Measurements from ENCODE around the gene HCK.

DNA sequence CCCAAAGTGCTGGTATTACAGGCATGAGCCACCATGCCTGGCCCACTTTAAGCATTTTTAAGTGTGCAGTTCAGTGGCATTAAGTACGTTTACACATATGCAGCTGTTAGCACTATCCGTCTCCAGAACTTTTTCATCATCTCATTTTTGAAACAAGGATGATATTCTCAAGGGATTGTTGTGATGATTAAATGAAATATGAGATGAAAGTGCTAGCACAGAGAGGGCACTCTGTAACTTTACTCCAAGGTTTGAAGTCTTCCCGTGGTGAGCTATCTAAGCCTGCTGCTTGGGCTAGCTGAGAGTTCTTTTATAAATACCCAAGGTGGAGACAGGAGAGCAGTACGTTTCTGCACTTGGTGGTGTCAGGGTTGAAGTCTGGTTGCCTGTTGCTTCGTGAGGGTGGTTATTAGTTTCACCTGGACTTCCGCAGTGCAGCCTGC, 64.1 kb downstream of the HCK start:
- TF ChIP-seq, protein P1, sequence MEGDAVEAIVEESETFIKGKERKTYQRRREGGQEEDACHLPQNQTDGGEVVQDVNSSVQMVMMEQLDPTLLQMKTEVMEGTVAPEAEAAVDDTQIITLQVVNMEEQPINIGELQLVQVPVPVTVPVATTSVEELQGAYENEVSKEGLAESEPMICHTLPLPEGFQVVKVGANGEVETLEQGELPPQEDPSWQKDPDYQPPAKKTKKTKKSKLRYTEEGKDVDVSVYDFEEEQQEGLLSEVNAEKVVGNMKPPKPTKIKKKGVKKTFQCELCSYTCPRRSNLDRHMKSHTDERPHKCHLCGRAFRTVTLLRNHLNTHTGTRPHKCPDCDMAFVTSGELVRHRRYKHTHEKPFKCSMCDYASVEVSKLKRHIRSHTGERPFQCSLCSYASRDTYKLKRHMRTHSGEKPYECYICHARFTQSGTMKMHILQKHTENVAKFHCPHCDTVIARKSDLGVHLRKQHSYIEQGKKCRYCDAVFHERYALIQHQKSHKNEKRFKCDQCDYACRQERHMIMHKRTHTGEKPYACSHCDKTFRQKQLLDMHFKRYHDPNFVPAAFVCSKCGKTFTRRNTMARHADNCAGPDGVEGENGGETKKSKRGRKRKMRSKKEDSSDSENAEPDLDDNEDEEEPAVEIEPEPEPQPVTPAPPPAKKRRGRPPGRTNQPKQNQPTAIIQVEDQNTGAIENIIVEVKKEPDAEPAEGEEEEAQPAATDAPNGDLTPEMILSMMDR (IDR thresholded peaks at IDR 0.05) = no peak
- TF ChIP-seq POLR2A (IDR thresholded peaks at IDR 0.05) = no peak

Data from lower leg skin (tissue), 3 donors.